Stimulated activated CD4-positive, alpha-beta T cell treated with anti-CD3 and anti-CD28 coated beads, Interleukin-1b, Interleukin-23, amount 100 ng/mL, for 48 hours (primary cell): ENCODE results near the gene RABGGTA.

ENCODE experiments used
- DNase-seq: peaks from one replicate; pipeline ENCODE4 v3.0.0-alpha.2; 2020

Gene RABGGTA

GRCh38 chr14:24300326-24300980, 29.1 kb upstream of the RABGGTA start:
- no peak for DNase-seq

GRCh38 chr14:24299255-24300191, 28.1 kb upstream of the RABGGTA start, which contains the start of the genes DHRS1 and NOP9:
DHRS1 (minus strand) TSS chr14:24299780; CDS start chr14:24299106, 674 bp downstream.
NOP9 (plus strand) TSS chr14:24299850; CDS start chr14:24299955, 105 bp downstream.
- DNase-seq, result peak; percentile 90

- DNase-seq, result peak; percentile 26
Measured at GRCh38 chr14:24298892-24299254, 27.5 kb upstream of the RABGGTA start.

DNA sequence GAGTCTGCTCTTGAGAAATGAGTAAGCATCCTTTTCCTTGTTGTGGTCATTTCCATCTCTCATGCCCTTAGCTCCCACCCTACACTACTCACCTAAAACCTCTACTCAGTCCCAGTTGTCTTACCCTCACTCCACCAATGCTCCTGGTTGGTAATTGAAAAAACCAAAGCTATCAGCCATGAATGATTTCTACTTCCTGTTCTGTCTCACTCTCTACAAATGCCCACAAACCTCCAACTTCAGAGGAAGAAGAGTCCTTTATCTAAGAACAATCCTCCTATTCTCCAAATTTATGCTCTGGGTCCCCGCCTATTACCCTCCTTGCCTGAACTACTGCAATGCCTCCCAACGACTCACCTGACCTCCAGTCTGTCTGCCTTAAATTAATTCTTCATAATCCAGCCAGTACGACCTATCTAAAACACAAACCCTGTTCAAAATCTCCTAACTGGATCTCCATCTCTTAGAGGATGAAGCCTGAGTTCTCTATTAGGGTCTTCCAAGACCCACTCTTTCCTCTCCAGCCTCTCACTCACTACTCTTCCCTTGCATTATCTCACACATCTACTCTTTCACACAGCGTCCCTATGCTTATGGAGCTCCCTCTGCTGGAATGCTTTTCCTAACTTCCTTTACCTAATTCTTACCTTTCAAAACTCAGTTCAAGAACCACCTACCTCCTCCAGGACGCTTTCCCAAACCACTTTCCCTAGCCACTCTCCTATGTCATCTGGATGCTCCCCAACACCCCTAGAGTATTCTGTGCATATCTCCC, 26.0 kb upstream of the RABGGTA start:
- no peak for DNase-seq

GRCh38 chr14:24296341-24297157, 25.2 kb upstream of the RABGGTA start:
- peak; percentile 80 for DNase-seq

- DNase-seq, result no peak
Measured at GRCh38 chr14:24293525-24293924, 22.1 kb upstream of the RABGGTA start.

GRCh38 chr14:24292118-24292807, 20.9 kb upstream of the RABGGTA start:
- no peak for DNase-seq

DNA sequence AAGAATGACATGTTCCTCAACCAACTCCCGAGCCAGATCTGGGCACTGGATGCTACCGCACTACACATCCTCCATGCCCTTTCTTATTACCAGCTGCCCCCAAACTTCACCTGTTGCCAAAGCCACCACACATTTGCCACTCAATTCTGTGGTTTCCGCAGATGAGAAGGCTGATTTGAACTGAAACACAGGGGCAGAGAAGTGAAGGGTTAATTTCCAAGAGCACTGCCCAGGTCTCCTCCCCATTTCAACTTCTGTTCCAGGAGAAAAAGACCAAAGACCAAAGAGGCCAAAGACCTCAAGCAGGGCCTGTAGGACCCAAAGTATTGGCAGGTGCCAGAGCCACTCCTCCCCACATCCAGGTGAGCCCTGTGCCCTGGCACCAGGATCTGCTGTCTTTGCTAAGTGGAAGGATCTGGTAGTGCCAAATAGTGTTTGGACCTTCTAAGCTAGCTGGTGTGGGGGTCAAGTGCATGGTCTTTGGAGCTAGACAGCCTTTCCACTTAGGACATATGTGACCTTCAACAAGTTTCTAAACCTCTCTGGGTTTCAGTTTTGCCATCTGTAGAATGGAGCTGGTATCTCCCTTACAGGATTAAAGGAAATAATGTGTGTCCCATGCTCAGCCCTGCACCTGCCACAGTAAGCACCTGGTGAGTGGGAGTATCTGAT, 20.2 kb upstream of the RABGGTA start:
- no peak for DNase-seq

- no peak for DNase-seq
Measured at GRCh38 chr14:24290746-24291145, 19.3 kb upstream of the RABGGTA start.

GRCh38 chr14:24289649-24290280, 18.4 kb upstream of the RABGGTA start:
- peak; percentile 83 for DNase-seq

GRCh38 chr14:24286996-24287395, 15.6 kb upstream of the RABGGTA start:
- DNase-seq, result no peak

DNA sequence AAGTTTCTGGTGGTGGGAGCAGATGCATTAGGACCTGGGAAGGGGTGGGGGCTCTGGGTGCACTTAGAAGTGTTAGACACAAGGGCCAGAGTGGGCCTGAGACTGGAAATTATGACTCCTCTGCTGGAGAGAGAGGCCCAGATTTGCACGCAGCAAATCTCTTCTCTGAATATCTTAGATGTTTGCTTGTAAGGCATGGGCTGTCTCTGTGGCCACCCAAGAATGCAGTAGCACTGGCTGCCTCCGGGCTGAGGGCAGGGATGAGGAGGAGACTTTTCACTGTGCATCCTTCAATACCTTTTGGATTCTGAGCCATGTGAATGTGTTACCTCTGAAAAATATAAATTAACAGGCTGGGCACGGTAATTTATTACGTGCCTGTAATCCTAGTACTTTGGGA, 14.0 kb upstream of the RABGGTA start:
- no peak for DNase-seq

DNA sequence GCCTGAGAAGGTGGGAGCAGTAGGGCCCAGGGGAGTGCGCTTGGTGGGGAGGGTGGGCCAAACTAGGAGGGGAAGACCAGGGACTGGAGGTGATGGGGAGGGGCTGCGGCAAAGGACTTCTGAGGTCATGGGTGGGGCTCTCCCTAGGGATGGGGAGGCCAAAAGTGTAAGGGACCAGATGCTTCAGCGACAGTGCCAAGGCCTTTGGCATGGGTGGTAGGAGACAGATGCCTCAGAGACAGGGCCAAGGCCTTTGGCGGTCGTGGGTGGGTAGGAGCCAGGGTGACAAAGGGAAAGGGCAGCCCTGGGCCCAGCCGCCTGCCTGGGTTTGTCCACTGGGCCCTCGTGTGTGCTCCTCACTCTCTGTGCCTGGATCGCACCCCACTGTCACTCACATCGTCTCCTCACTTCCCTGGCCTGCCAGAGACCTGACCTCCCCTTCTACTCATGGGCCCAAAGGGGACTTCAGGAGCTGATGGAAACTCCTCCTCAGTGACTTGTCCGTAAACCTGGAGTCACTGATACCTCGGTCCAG, 13.2 kb upstream of the RABGGTA start:
- DNase-seq, result no peak

- no peak for DNase-seq
Measured at GRCh38 chr14:24283796-24284460, 12.5 kb upstream of the RABGGTA start.

GRCh38 chr14:24282736-24283135, 11.3 kb upstream of the RABGGTA start:
- DNase-seq, result no peak

- DNase-seq, result no peak
Measured at GRCh38 chr14:24281636-24282035, 10.2 kb upstream of the RABGGTA start.

DNA sequence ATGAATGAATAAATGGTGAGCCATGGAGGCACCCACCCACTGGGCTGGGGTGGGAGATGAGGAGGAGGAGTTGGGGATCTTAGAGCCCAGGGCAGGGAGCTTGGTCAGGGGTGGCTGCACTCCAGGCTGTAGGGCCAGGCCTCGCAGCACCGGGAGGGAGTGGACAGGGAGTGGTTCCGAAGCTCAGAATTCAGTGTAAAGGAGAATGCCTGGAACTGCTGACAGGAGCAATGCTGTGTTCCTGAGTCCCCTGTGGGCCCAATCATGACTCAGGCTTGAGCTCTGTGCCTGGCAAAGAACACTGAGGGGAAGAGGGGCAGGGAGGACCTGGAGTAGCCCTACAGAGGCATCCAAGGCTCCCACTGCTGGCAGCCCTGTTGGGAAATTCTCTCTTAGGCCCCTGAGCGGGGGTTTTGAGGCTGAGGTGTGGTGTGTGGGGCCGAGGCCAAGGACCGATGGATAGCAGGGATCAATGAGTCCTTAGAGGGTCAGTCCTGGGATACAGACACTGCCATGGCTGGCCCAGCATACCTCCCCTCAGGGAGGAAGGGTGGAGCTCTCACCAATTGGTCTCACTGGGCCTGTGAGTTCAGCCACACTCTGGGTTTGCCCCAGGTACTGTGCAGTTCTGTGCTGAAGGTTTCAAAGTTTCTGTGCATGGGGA, 9.5 kb upstream of the RABGGTA start:
- DNase-seq, result no peak

GRCh38 chr14:24279301-24280186, 8.1 kb upstream of the RABGGTA start:
- peak; percentile 66 for DNase-seq
